ENCODE results near the gene KCTD2.
A peak's percentile ranks its signal among the peaks of the same experiment; 100 is the strongest.

KCTD2 gene

GRCh38 chr17:75088465-75089417 is 41.7 kb downstream of the KCTD2 start:
- peak overlapping the region; percentile 54 for H3K4me3 ChIP-seq (ENCODE audit: low read depth, low read length)
- TF ChIP-seq CTCF (IDR thresholded peaks at IDR 0.05; ENCODE audit: low read depth, low read length) = no peak

DNA sequence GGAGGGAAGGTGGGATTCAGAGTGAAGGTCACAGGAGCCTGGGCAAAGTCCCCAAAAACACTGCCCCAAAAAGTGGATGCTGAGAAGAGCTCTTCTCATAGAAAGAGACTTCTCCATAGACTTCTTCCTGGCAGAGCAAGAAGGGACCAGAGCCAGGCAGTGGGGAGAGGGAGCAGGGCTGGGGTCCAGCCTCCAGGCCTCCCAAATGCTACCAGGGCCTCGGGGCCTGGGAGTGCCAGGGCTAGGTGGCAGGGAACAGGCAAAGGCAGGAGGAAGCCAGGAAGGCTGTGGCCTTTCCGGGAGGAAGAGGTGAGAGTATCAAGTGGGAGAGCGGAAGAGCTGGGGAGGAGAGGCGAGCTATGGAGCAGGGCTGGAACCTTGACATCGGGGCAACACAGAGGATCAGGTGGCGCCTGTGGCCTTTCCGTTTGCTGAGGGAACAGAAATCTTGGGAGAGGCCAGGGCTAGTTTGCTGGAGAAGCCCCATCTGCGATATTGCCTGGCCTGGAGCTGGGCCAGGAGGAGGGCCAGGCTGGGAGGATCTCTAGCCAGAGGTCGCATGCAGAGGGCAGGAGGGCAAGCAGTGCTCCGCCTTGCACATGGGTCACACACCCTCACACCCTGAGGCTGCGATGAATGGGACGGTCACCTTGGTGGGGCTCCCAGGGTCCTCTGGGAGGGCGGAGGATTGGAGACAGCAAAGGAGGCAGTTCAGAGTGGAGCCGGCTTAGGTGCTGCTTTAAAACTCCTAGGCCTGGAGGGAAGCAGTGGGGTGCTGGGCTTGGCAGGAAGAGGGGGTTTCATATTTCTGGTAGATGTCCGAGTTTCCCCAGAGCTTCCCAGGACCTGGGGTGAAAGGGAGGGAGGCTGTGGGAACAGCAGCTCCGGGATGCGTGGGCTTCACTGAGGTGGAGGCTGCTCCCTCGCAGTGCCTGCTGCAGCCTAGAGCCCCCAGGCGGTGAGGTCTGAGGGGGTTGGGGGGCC is 44.1 kb downstream of the KCTD2 start:
- no peak overlapping the region for H3K4me3 ChIP-seq (ENCODE audit: low read depth, low read length)
- no peak for TF ChIP-seq CTCF (IDR thresholded peaks at IDR 0.05; ENCODE audit: low read depth, low read length)

GRCh38 chr17:75091855-75092327 is 44.9 kb downstream of the KCTD2 start:
- no peak overlapping the region for H3K4me3 ChIP-seq (ENCODE audit: low read depth, low read length)
- no peak for TF ChIP-seq CTCF (IDR thresholded peaks at IDR 0.05; ENCODE audit: low read depth, low read length)

DNA sequence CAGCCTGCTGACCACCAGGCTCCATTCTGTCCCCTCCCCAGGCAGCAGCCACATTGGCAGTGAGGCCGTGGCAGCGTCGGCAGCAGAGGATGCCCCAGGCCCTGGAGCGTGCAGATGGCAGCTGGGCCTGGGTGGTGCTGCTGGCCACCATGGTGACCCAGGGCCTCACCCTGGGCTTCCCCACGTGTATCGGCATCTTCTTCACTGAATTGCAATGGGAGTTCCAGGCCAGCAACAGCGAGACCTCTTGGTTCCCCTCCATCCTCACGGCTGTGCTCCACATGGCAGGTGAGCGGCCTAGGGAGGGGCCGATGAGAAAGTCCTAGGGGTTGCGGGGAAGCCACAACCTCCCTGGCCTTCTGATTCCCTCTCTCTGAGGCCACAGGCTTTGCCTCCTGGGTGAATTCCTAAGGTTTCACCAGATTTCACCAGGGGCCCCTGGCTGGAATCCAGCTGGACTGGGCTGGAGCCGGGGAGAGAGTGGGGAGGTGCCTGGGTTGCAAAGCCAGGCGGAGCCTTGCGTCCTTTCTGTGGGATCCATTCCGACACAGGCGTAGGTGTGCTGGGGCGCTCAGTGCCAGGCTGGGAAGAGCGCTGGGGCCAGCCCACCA is 46.6 kb downstream of the KCTD2 start:
- no peak for TF ChIP-seq CTCF (IDR thresholded peaks at IDR 0.05; ENCODE audit: low read depth, low read length)

DNA sequence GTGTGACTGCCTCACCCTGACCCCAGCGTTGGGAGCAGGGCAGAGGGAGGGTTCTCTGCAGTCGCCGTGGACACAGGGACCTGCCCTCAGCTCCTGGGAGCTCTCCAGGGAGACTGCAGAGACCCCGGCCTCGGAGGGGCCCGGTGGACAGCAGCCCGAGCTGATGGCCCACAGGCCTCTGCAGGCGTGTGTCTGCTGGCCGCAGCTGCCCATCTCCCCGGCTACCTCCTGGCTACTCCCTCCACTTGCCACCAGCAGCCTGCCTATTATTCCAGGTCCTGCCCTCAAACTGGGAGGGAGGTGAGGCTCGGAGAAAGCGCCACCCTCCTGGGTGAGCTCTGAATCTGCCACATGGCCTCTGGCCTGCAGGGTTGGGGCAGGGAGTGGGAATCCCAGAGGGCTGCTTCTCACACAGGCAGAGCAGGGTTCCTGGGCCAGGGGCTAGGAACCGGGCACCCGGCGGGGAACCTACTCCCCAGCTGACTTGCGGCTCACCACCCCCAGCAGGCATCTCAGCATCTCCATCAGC is 47.9 kb downstream of the KCTD2 start:
- H3K4me3 ChIP-seq (ENCODE audit: low read depth, low read length) = no peak overlapping the region
- no peak for TF ChIP-seq CTCF (IDR thresholded peaks at IDR 0.05; ENCODE audit: low read depth, low read length)

More for the DNA sequence above, 46.6 kb downstream of the KCTD2 start:
- no peak overlapping the region for H3K4me3 ChIP-seq (ENCODE audit: low read depth, low read length)

DNA sequence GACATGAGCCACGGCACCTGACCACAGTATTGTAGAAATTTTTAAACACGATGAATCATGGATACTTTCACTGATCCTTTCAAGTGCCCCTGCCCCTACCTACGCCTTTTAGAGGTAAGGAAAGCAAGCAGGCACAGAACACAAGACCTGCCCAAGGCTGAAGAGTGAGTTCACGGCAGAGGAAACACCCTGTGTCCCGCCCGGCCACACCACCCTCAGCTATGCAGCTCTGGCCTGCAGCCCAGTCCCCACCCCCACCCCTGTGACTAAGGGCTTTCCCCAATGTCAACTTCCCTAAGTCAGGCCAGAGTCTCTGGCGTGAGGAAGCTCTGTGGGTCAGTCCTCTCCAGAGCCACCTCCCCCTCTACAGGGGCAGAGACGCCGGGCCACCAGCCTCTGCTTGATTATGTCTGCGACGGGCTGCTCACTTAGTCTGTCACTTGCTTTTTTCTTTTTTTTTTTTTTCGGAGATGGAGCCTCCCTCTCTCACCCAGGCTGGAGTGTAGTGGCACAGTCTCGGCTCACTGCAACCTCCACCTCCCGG is 49.1 kb downstream of the KCTD2 start:
- TF ChIP-seq CTCF (IDR thresholded peaks at IDR 0.05; ENCODE audit: low read depth, low read length) = no peak
- H3K4me3 ChIP-seq (ENCODE audit: low read depth, low read length) = no peak overlapping the region

Measured in WI38 (cell line).